ENCODE data around the gene TJP3. TPM values are rescaled to one million over a fixed set of nuclear protein-coding genes. Genes with fewer than 3 reads are reported as not detected.
A peak's percentile ranks its signal among the peaks of the same experiment; 100 is the strongest.
"Not testable (repeated sequence)": the region's sequence is repeated elsewhere in the genome, so short reads cannot be mapped to it uniquely, and the experiment has no call there.

TJP3 gene
- total RNA-seq, 1 experiment from 2014 or later: not detected

- TF ChIP-seq CTCF (conservative IDR thresholded peaks at IDR 0.05; ENCODE audit: low read depth, low read length) (no peak), EZH2 (IDR thresholded peaks at IDR 0.05; ENCODE audit: borderline replicate concordance, low read depth, low read length, poor library complexity, severe bottlenecking) (no peak)
- Histone ChIP-seq H3K4me3 (ENCODE audit: low read depth, low read length, poor library complexity, severe bottlenecking) (no peak overlapping the region), H3K9me3 (ENCODE audit: low read depth, low read length, poor library complexity, severe bottlenecking) (no peaks in the 10 kb centered on the region), H3K27ac (ENCODE audit: low read depth, low read length, poor library complexity, severe bottlenecking) (no peak overlapping the region), H3K36me3 (ENCODE audit: insufficient read depth, low read length, poor library complexity, severe bottlenecking) (peaks cover 10% of the 10 kb centered on the region), H3K4me1 (ENCODE audit: insufficient read depth, low read length, poor library complexity, severe bottlenecking) (no peaks in the 10 kb centered on the region), H3K27me3 (replicated peaks; ENCODE audit: insufficient read depth, low read depth, low read length, poor library complexity) (no peaks in the 10 kb centered on the region)
- BruUV-seq (replicated peaks): no TSS peak
- ChIA-PET CTCF (no interaction called here), POLR2A (ENCODE audit: low non-redundant PET) (no interaction called here)
- DNase-seq (ENCODE audit: low spot score): no peak
- intact Hi-C loops (cut with micrococcal nuclease; ENCODE audit: unreplicated experiment): no loop called here
Observed at GRCh38 chr19:3664879-3665642, 43.1 kb upstream of the TJP3 start.

DNA sequence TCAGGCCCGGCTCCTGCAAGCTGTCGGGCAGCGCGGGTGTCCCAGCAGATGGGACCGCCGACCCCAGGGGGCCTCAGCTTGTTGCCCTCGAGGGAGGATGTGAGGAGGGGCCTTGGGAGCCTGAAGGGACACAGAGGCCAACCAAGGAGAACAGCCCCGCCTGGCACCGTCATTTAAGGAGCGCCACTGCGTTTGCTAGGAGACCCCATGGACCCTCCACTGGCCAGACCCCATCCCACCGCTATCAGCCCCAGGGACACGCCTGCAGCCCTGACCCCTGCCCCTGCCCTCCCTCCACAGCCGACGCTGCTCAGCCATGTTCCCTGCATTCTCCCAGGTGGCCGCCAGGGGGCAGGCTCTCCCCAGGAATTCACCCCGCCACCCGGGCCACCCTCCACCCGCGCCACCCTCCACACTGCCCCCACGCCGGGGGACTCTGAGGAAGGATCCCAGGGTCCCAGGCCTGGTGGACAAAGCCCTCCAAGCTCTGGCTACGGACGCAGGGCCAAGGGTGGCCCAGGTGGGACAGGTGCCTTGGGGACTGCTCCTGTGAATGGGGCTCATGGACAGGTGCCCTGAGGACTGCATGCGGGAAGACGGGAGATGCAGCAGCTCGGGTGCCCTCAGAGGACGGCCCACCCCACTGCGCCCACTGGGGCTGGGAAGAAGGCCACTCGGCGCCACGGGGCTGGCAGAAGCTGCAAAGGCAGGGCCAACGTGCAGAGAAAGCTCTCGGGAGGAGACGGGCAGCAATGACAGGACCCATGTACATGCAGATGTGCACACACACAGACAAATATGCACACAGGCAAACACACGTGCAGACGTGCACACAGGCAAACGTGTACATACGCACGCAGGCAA, 42.3 kb upstream of the TJP3 start:
- intact Hi-C loops (cut with micrococcal nuclease; ENCODE audit: unreplicated experiment): loop anchor here (2.0 kb wide), 1 partner anchor 35 kb away; the partner anchor contains the start of gene PIP5K1C
- ChIA-PET POLR2A (ENCODE audit: low non-redundant PET) (interaction anchor here (0.6 kb wide), 1 partner anchor 118 kb away, joined by 8 read pairs; no protein-coding TSS in a partner anchor), CTCF (no interaction called here)
- no TSS peak for BruUV-seq (replicated peaks)
- H3K36me3 ChIP-seq (ENCODE audit: insufficient read depth, low read length, poor library complexity, severe bottlenecking): peaks cover 10% of the 10 kb centered on the region
- H3K4me1 ChIP-seq (ENCODE audit: insufficient read depth, low read length, poor library complexity, severe bottlenecking): no peaks in the 10 kb centered on the region
- no peak overlapping the region for H3K4me3 ChIP-seq (ENCODE audit: low read depth, low read length, poor library complexity, severe bottlenecking)
- TF ChIP-seq EZH2 (IDR thresholded peaks at IDR 0.05; ENCODE audit: borderline replicate concordance, low read depth, low read length, poor library complexity, severe bottlenecking) (no peak), CTCF (conservative IDR thresholded peaks at IDR 0.05; ENCODE audit: low read depth, low read length) (peak; percentile 95)
- H3K27me3 ChIP-seq (replicated peaks; ENCODE audit: insufficient read depth, low read depth, low read length, poor library complexity): no peaks in the 10 kb centered on the region
- no peak overlapping the region for H3K27ac ChIP-seq (ENCODE audit: low read depth, low read length, poor library complexity, severe bottlenecking)
- DNase-seq (ENCODE audit: low spot score): peak; percentile 43
- no peaks in the 10 kb centered on the region for H3K9me3 ChIP-seq (ENCODE audit: low read depth, low read length, poor library complexity, severe bottlenecking)

GRCh38 chr19:3666545-3666856, 41.7 kb upstream of the TJP3 start:
- not testable (repeated sequence) for H3K27ac ChIP-seq (ENCODE audit: low read depth, low read length, poor library complexity, severe bottlenecking); H3K36me3 ChIP-seq (ENCODE audit: insufficient read depth, low read length, poor library complexity, severe bottlenecking); H3K27me3 ChIP-seq (replicated peaks; ENCODE audit: insufficient read depth, low read depth, low read length, poor library complexity); H3K4me1 ChIP-seq (ENCODE audit: insufficient read depth, low read length, poor library complexity, severe bottlenecking); H3K4me3 ChIP-seq (ENCODE audit: low read depth, low read length, poor library complexity, severe bottlenecking); BruUV-seq (replicated peaks); DNase-seq (ENCODE audit: low spot score); H3K9me3 ChIP-seq (ENCODE audit: low read depth, low read length, poor library complexity, severe bottlenecking)
- intact Hi-C loops (cut with micrococcal nuclease; ENCODE audit: unreplicated experiment): loop anchor here (2.0 kb wide), 1 partner anchor 34 kb away; the partner anchor contains the start of gene PIP5K1C
- ChIA-PET CTCF (interaction anchor here (0.7 kb wide), 1 partner anchor 17 kb away, joined by 3 read pairs; no protein-coding TSS in a partner anchor), POLR2A (ENCODE audit: low non-redundant PET) (interaction anchor here (0.6 kb wide), 1 partner anchor 118 kb away, joined by 8 read pairs; no protein-coding TSS in a partner anchor)
